ENCODE measurements around the gene CHST13.

GRCh38 chr3:126495786-126496185 lies 28.2 kb upstream of the CHST13 start:
- TF ChIP-seq CTCF (conservative IDR thresholded peaks at IDR 0.05 in 1 of 2, IDR thresholded peaks at IDR 0.05 in 1 of 2; ENCODE audit: extremely low read depth in 1 of 2, insufficient read depth in 1 of 2, low read depth in 1 of 2, low read length in 2 of 2) (no peak), EZH2 (IDR thresholded peaks at IDR 0.05; ENCODE audit: borderline replicate concordance, low read length) (no peak)
